ENCODE data around the gene NCLN.

DNA sequence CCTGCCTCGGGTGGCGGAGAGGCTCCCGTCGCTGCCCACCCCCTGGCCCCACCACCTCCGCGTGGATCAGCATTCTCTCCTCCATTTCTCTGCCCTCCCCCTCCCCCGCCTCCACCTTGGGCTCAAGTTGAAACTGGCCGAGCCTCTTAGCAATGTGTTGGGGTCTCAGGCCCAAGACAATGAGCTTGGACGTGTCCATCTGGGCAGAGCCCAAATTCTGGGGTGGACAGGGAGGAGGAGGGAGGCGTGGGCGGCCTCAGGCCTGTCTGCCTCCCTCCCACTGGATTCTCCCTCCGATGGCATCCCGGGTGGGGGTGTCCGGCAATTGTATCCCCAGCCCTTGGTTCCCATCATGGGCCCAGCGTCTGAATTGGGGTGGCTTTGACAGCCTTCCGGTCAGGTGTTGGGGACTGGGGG is 40.0 kb downstream of the NCLN start:
- no peak for TF ChIP-seq POLR2A (IDR thresholded peaks at IDR 0.05)
- TF ChIP-seq, protein P1, sequence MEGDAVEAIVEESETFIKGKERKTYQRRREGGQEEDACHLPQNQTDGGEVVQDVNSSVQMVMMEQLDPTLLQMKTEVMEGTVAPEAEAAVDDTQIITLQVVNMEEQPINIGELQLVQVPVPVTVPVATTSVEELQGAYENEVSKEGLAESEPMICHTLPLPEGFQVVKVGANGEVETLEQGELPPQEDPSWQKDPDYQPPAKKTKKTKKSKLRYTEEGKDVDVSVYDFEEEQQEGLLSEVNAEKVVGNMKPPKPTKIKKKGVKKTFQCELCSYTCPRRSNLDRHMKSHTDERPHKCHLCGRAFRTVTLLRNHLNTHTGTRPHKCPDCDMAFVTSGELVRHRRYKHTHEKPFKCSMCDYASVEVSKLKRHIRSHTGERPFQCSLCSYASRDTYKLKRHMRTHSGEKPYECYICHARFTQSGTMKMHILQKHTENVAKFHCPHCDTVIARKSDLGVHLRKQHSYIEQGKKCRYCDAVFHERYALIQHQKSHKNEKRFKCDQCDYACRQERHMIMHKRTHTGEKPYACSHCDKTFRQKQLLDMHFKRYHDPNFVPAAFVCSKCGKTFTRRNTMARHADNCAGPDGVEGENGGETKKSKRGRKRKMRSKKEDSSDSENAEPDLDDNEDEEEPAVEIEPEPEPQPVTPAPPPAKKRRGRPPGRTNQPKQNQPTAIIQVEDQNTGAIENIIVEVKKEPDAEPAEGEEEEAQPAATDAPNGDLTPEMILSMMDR (IDR thresholded peaks at IDR 0.05 in 4 of 5, conservative IDR thresholded peaks at IDR 0.05 in 1 of 5), result no peak
